ENCODE measurements around the gene MLIP. TPM values are rescaled to one million over a fixed set of nuclear protein-coding genes. Genes with fewer than 3 reads are reported as not detected.

MLIP gene
- total and polyA plus RNA-seq, 2 of the 13 experiments (the other 11 are each of a cell fraction or from before 2014, with no cell fraction given) = 0.08 to 0.33 TPM

DNA sequence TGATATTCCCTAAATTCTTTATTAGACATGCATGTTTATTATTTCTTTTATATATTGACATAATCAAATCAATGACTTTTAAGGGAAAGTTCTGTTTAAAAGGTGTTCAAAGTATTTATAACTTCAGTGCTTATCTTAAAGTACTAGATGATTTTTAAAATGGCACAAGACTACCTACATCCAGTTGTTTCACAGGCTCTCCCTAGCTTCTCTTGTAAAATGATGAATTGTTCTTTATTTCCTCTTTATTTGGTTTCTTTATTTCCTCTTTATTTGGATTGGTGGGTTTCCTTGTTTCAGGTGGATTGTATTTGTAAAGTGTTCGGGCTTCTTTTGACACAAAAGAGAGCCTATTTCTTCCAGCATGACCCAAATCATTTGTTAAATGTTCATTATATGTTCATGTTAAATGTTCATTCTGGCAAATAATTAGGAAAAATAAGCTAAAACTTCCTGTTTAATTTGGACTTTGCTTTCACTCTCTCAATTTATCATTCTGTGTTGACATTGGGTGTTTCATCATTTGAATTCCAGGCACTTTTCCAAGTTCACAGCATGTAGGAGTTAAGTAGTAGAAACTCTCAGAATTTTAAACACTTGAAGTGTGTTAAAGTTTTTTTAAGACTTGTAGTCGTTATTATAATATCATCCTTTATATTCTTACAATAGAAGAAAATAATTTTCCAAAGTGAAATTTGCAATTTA lies 24.6 kb downstream of the MLIP start:
- FAIRE-seq (peak; percentile 67), ATAC-seq (peak; percentile 71), DNase-seq (ENCODE audit: low spot score) (peak; percentile 74)
- intact Hi-C loops (cut with micrococcal nuclease; ENCODE audit: unreplicated experiment) (loop anchor here (5.0 kb wide), 2 partner anchors 71 to 106 kb away; no protein-coding TSS in a partner anchor), in situ Hi-C loops (cut with HindIII; ENCODE audit: extremely low pct_ligation_motif_present, low pct_unique_long_range_greater_than_20kb) (no loop called here)
- Histone ChIP-seq H3K4me2 (ENCODE audit: low read depth, low read length) (peak overlapping the region; percentile 48), H3K4me3 (replicated peaks in 1 of 3; ENCODE audit: insufficient read depth in 1 of 3, low read depth in 2 of 3, low read length in 3 of 3) (peak overlapping the region in 2 of 3 experiments; percentile 14 to 19; a peak in 1 of 6 replicates), H3K9ac (ENCODE audit: insufficient read depth, low read depth, low read length) (no peak overlapping the region), H3K27ac (ENCODE audit: extremely low read length, insufficient read depth, low read length) (peak overlapping the region; percentile 3), H3K79me2 (ENCODE audit: insufficient read depth, low read length) (no peaks in the 10 kb centered on the region), H4K20me1 (ENCODE audit: insufficient read depth, low read length) (no peaks in the 10 kb centered on the region), H3K4me1 (ENCODE audit: insufficient read depth, low read length) (peaks cover 24% of the 10 kb centered on the region), H3K27me3 (ENCODE audit: control insufficient read depth in 1 of 2, insufficient read depth in 2 of 2, low read length in 2 of 2) (no peaks in the 10 kb centered on the region), H2AFZ (ENCODE audit: low read length) (peak overlapping the region; percentile 79), H3K36me3 (replicated peaks in 1 of 2; ENCODE audit: control insufficient read depth in 1 of 2, insufficient read depth in 2 of 2, low read length in 2 of 2) (no peaks in the 10 kb centered on the region), H3K9me3 (ENCODE audit: low read length) (no peaks in the 10 kb centered on the region)
- POLR2A ChIA-PET = no interaction called here
- 4% methylated on average over 2 of the region's 2 CpGs for WGBS (ENCODE audit: low lambda C conversion rate)
- no TSS peak for BruUV-seq (replicated peaks)
- CTCF ChIA-PET (ENCODE audit: low intra/inter-chr PET ratio, low total read pairs) = no interaction called here
- TF ChIP-seq HOXA7 (CRISPR knock-in tag; IDR thresholded peaks at IDR 0.05) = no peak
- TF ChIP-seq ZNF598 (CRISPR knock-in tag; IDR thresholded peaks at IDR 0.05; ENCODE audit: borderline replicate concordance) = no peak
- peak; percentile 67; the same call in 1 of the 2 replicates for TF ChIP-seq EHMT2 (IDR thresholded peaks at IDR 0.05; ENCODE audit: borderline replicate concordance, low read depth, low read length)
- TF ChIP-seq ZNF660 (CRISPR knock-in tag; IDR thresholded peaks at IDR 0.05; ENCODE audit: borderline replicate concordance, low read depth) = no peak
- TF ChIP-seq FOXA3 (CRISPR knock-in tag; IDR thresholded peaks at IDR 0.05) = peak; percentile 87
- peak; percentile 79; the same call in 1 of the 2 replicates for TF ChIP-seq NFIC (IDR thresholded peaks at IDR 0.05; ENCODE audit: low read length)
- TF ChIP-seq ZNF83 (CRISPR knock-in tag; IDR thresholded peaks at IDR 0.05; ENCODE audit: borderline replicate concordance) = no peak
- peak; percentile 79; the same call in 1 of the 2 replicates for TF ChIP-seq AHDC1 (CRISPR knock-in tag; IDR thresholded peaks at IDR 0.05; ENCODE audit: borderline replicate concordance)
- TF ChIP-seq CEBPB (IDR thresholded peaks at IDR 0.05; ENCODE audit: borderline replicate concordance, low read depth, low read length) = peak; percentile 70; the same call in 1 of the 2 replicates
- TF ChIP-seq TEAD3 (CRISPR knock-in tag; optimal IDR thresholded peaks at IDR 0.05; ENCODE audit: borderline replicate concordance) = peak; percentile 44
- no peak for TF ChIP-seq ZNF326 (CRISPR knock-in tag; IDR thresholded peaks at IDR 0.05; ENCODE audit: borderline replicate concordance)
- TF ChIP-seq ELF3 (CRISPR knock-in tag; IDR thresholded peaks at IDR 0.05) = peak; percentile 85
- no peak for TF ChIP-seq SALL1 (CRISPR knock-in tag; IDR thresholded peaks at IDR 0.05)
- TF ChIP-seq ZSCAN5A (CRISPR knock-in tag; IDR thresholded peaks at IDR 0.05; ENCODE audit: borderline replicate concordance) = no peak
- 0 out of 2 replicates have a peak, but pooled peaks have one; percentile 26 for TF ChIP-seq ISL2 (CRISPR knock-in tag; IDR thresholded peaks at IDR 0.05)
- TF ChIP-seq KLF11 (CRISPR knock-in tag; IDR thresholded peaks at IDR 0.05) = no peak
- peak; percentile 50; the same call in 1 of the 2 replicates for TF ChIP-seq GATAD2A (CRISPR knock-in tag; IDR thresholded peaks at IDR 0.05)
- no peak for TF ChIP-seq DNMT1 (CRISPR knock-in tag; IDR thresholded peaks at IDR 0.05)
